Spinal cord (tissue), 10 donors: ENCODE data around the gene GRID2IP. TPM values are rescaled to one million over a fixed set of nuclear protein-coding genes. Genes with fewer than 3 reads are reported as not detected.
A peak's percentile ranks its signal among the peaks of the same experiment; 100 is the strongest.

Experiments used
- DNase-seq, 6 donors: peaks; one replicate each; pipeline versions ENCODE4 v3.0.0 to v3.0.0-alpha.2; 2013 to 2015; ENCODE audit warnings: low spot score in 6 of 6, low read depth in 4 of 6
- H3K27ac ChIP-seq: one replicate; pipeline ENCODE4 v1.5.1; 2013; ENCODE audit warnings: low read depth, low read length, control low read depth
- H3K27me3 ChIP-seq: one replicate; pipeline ENCODE4 v1.6.1; 2013; ENCODE audit warnings: low read length; ENCODE audit not compliant: control insufficient read depth, insufficient read depth
- H3K36me3 ChIP-seq: one replicate; pipeline ENCODE4 v1.6.1; 2013; ENCODE audit warnings: low read length; ENCODE audit not compliant: control insufficient read depth, insufficient read depth
- H3K4me1 ChIP-seq: one replicate; pipeline ENCODE4 v1.6.1; 2013; ENCODE audit warnings: low read length; ENCODE audit not compliant: control insufficient read depth, insufficient read depth
- H3K4me3 ChIP-seq: one replicate; pipeline ENCODE4 v1.5.1; 2013; ENCODE audit warnings: low read depth, low read length, control low read depth
- H3K9me3 ChIP-seq: one replicate; pipeline ENCODE4 v1.6.1; 2013; ENCODE audit warnings: low read length; ENCODE audit not compliant: control insufficient read depth, insufficient read depth
- WGBS: methylation state at CpG from one replicate; pipeline ENCODE4 v1.1.5; 2013; ENCODE audit warnings: missing lambda C conversion rate; ENCODE audit not compliant: insufficient coverage; 5-methylcytosine and 5-hydroxymethylcytosine counted together
- polyA plus RNA-seq, 2 donors: library from polyadenylated mRNA; unstranded; fragments of 120-200 nt; gene quantifications; one replicate each; pipeline ENCODE4 v1.2.1, GENCODE V29; 2013; ENCODE audit not compliant: insufficient read length in 2 of 2
- total RNA-seq, 2 donors: library from RNA; depleted of rRNA in 1 of 2; stranded (reverse); fragments of 120-200 nt in 1 of 2; fragments of >200 nt in 1 of 2; gene quantifications; one replicate each; pipeline versions ENCODE4 v1.2.3 to v1.2.4, GENCODE V29; 2013 to 2014
- donor health status: healthy.

The GRID2IP gene
- total and polyA plus RNA-seq, 4 donors: 0.30 to 1.2 (median 0.38) TPM

- no peaks in the 10 kb centered on the region for H3K4me1 ChIP-seq
- H3K27me3 ChIP-seq: no peaks in the 10 kb centered on the region
- H3K4me3 ChIP-seq: no peak overlapping the region
- DNase-seq: peak in 1 of 6 donors; percentile 23
- H3K27ac ChIP-seq: no peak overlapping the region
- no peaks in the 10 kb centered on the region for H3K9me3 ChIP-seq
- H3K36me3 ChIP-seq: no peaks in the 10 kb centered on the region
- 76% methylated on average over 6 of the region's 12 CpGs for WGBS
Measured at GRCh38 chr7:6563936-6564770, 12.9 kb upstream of the GRID2IP start.

- DNase-seq: peak in 1 of 6 donors; percentile 46
- no peaks in the 10 kb centered on the region for H3K9me3 ChIP-seq
- H3K36me3 ChIP-seq: no peaks in the 10 kb centered on the region
- no peak overlapping the region for H3K4me3 ChIP-seq
- no peaks in the 10 kb centered on the region for H3K27me3 ChIP-seq
- H3K27ac ChIP-seq: no peak overlapping the region
- no CpG with 5 or more reads among the region's 1 CpG for WGBS
- no peaks in the 10 kb centered on the region for H3K4me1 ChIP-seq
Measured at GRCh38 chr7:6562106-6562505, 10.8 kb upstream of the GRID2IP start.

GRCh38 chr7:6559896-6560295, 8.6 kb upstream of the GRID2IP start:
- H3K27me3 ChIP-seq: no peaks in the 10 kb centered on the region
- no peak overlapping the region for H3K27ac ChIP-seq
- no peak overlapping the region for H3K4me3 ChIP-seq
- H3K36me3 ChIP-seq: no peaks in the 10 kb centered on the region
- H3K9me3 ChIP-seq: no peaks in the 10 kb centered on the region
- DNase-seq: no peak
- WGBS: 0% methylated on average over 1 of the region's 3 CpGs
- no peaks in the 10 kb centered on the region for H3K4me1 ChIP-seq

- no CpG with 5 or more reads among the region's 6 CpGs for WGBS
- DNase-seq: peak in 1 of 6 donors; percentile 7
Measured at GRCh38 chr7:6558837-6559236, 7.6 kb upstream of the GRID2IP start.

GRCh38 chr7:6556196-6556595, 4.9 kb upstream of the GRID2IP start:
- Histone ChIP-seq H3K9me3 (no peaks in the 10 kb centered on the region), H3K27me3 (no peaks in the 10 kb centered on the region), H3K4me3 (no peak overlapping the region), H3K27ac (no peak overlapping the region), H3K4me1 (no peaks in the 10 kb centered on the region), H3K36me3 (no peaks in the 10 kb centered on the region)
- WGBS: 80% methylated on average over 5 of the region's 6 CpGs
- no peak for DNase-seq

More at GRCh38 chr7:6558837-6559236, 7.6 kb upstream of the GRID2IP start:
- H3K9me3 ChIP-seq: no peaks in the 10 kb centered on the region
- H3K36me3 ChIP-seq: no peaks in the 10 kb centered on the region
- no peak overlapping the region for H3K4me3 ChIP-seq
- H3K27ac ChIP-seq: no peak overlapping the region
- H3K27me3 ChIP-seq: no peaks in the 10 kb centered on the region
- H3K4me1 ChIP-seq: no peaks in the 10 kb centered on the region

- H3K9me3 ChIP-seq: no peaks in the 10 kb centered on the region
- 100% methylated on average over 3 of the region's 7 CpGs for WGBS
- no peak overlapping the region for H3K27ac ChIP-seq
Measured at GRCh38 chr7:6554848-6555247, 3.6 kb upstream of the GRID2IP start.

GRCh38 chr7:6553448-6554044, 2.3 kb upstream of the GRID2IP start:
- DNase-seq: no peak
- Histone ChIP-seq H3K27ac (no peak overlapping the region), H3K36me3 (no peaks in the 10 kb centered on the region), H3K9me3 (no peaks in the 10 kb centered on the region), H3K4me1 (no peaks in the 10 kb centered on the region), H3K4me3 (no peak overlapping the region), H3K27me3 (no peaks in the 10 kb centered on the region)
- WGBS: 88% methylated on average over 5 of the region's 7 CpGs

More at GRCh38 chr7:6554848-6555247, 3.6 kb upstream of the GRID2IP start:
- Histone ChIP-seq H3K4me1 (no peaks in the 10 kb centered on the region), H3K27me3 (no peaks in the 10 kb centered on the region), H3K4me3 (no peak overlapping the region), H3K36me3 (no peaks in the 10 kb centered on the region)
- DNase-seq: no peak

- Histone ChIP-seq H3K27me3 (no peaks in the 10 kb centered on the region), H3K9me3 (no peaks in the 10 kb centered on the region), H3K36me3 (no peaks in the 10 kb centered on the region), H3K27ac (no peak overlapping the region), H3K4me1 (no peaks in the 10 kb centered on the region), H3K4me3 (no peak overlapping the region)
- no peak for DNase-seq
- 100% methylated on average over 1 of the region's 1 CpG for WGBS
Measured at GRCh38 chr7:6547400-6547799, 3.9 kb downstream of the GRID2IP start.

- Histone ChIP-seq H3K4me3 (no peak overlapping the region), H3K9me3 (no peaks in the 10 kb centered on the region), H3K27me3 (no peaks in the 10 kb centered on the region), H3K27ac (no peak overlapping the region), H3K36me3 (no peaks in the 10 kb centered on the region), H3K4me1 (no peaks in the 10 kb centered on the region)
- peak in 1 of 6 donors; percentile 50 for DNase-seq
- WGBS: 76% methylated on average over 7 of the region's 12 CpGs
Measured at GRCh38 chr7:6546498-6547251, 4.6 kb downstream of the GRID2IP start.
